HEK293 (cell line): ENCODE data around the gene GSG1.

Experiments
- CTCF ChIP-seq: fragments of 450-650 bp; formaldehyde crosslinking; IDR thresholded peaks from 2 replicates; pipeline ENCODE4 v1.5.1; 2016; ENCODE audit warnings: missing biosample characterization, missing genetic modification characterization
- GLI2 ChIP-seq: fragments of 450-650 bp; formaldehyde crosslinking; IDR thresholded peaks from 2 replicates; pipeline ENCODE4; 2017; ENCODE audit warnings: missing biosample characterization, missing genetic modification characterization, low read depth, borderline replicate concordance
- ZNF274 ChIP-seq, 2 experiments: fragments of 200-500 bp in 1 of 2; fragments of 450-650 bp in 1 of 2; sonication (Bioruptor generic) in 1 of 2; formaldehyde crosslinking in 1 of 2; IDR thresholded peaks; 2 replicates each; pipeline versions ENCODE4 v1.5.1 to v1.6.1; 2014 to 2016; ENCODE audit warnings: borderline replicate concordance in 1 of 2, inconsistent platforms in 1 of 2, low read length in 1 of 2, missing biosample characterization in 1 of 2, missing genetic modification characterization in 1 of 2
- ZNF621 ChIP-seq: fragments of 450-650 bp; formaldehyde crosslinking; IDR thresholded peaks from 2 replicates; pipeline ENCODE4 v1.5.1; 2017; ENCODE audit warnings: missing biosample characterization, missing genetic modification characterization
- ZNF629 ChIP-seq: fragments of 450-650 bp; formaldehyde crosslinking; IDR thresholded peaks from 2 replicates; pipeline ENCODE4 v1.5.1; 2017; ENCODE audit warnings: missing biosample characterization, missing genetic modification characterization

- TF ChIP-seq CTCF (no peak), ZNF629 (tag by site-specific recombination) (no peak), GLI2 (tag by site-specific recombination) (no peak), ZNF621 (tag by site-specific recombination) (no peak), ZNF274 (IDR thresholded peaks at IDR 0.05; ENCODE audit: low read length) (no peak), ZNF274 (tag by site-specific recombination; IDR thresholded peaks at IDR 0.05; ENCODE audit: borderline replicate concordance) (no peak)
Observed at GRCh38 chr12:13119826-13120225, 16.4 kb upstream of the GSG1 start.
